ENCODE data around the gene PADI2. TPM values are rescaled to one million over a fixed set of nuclear protein-coding genes. Genes with fewer than 3 reads are reported as not detected.

Gene PADI2
- total RNA-seq, 2 experiments from 2014 or later: not detected

DNA sequence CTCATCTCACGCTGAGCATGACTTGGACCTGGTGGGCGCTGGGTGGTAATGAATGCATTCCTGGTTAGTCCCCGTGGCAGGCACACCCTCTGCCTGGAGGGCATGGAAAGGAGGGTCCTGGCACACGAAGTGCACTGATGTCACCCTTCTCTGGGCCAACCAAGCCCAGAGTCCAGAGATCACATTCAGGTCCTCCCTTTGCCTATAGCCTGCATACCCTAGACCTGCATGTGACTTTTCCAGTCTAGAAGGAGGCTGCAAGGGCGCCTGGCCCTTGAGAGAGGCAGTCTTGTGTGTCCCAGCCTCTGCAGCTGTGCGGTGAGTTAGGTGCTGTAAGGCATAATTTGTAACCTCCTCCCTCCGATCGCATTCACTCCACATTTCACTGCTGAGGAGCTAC lies 22.1 kb downstream of the PADI2 start:
- POLR2A ChIA-PET: no interaction called here
- CTCF ChIA-PET: no interaction called here

- CTCF ChIA-PET: no interaction called here
- POLR2A ChIA-PET: no interaction called here
Observed at GRCh38 chr1:17096584-17096983, 22.7 kb downstream of the PADI2 start.

DNA sequence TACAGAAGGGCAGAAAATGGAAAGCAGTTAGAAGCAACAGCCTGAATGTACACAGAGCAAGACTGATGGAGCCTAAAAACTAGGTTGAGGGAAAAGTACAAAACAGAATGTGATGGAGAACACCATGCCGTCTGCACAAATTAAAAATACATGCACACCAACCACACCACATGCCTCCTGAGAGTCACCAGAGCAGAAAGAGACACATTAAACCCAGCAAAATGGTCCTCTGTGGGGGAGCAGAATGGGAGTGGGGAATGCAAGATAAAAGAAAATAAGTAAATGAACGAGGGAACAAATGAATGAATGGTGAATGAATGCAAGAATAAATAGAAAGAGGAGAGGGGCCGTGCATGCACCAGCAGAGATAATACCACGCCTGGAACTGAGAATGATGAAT lies 24.1 kb downstream of the PADI2 start:
- ChIA-PET POLR2A (no interaction called here), CTCF (no interaction called here)

GRCh38 chr1:17094664-17095063 lies 24.6 kb downstream of the PADI2 start:
- CTCF ChIA-PET: no interaction called here

GRCh38 chr1:17093822-17094393 lies 25.3 kb downstream of the PADI2 start:
- POLR2A ChIA-PET: no interaction called here
- CTCF ChIA-PET: no interaction called here

More at GRCh38 chr1:17094664-17095063, 24.6 kb downstream of the PADI2 start:
- POLR2A ChIA-PET: no interaction called here

GRCh38 chr1:17091252-17091651 lies 28.0 kb downstream of the PADI2 start:
- ChIA-PET CTCF (no interaction called here), POLR2A (no interaction called here)

DNA sequence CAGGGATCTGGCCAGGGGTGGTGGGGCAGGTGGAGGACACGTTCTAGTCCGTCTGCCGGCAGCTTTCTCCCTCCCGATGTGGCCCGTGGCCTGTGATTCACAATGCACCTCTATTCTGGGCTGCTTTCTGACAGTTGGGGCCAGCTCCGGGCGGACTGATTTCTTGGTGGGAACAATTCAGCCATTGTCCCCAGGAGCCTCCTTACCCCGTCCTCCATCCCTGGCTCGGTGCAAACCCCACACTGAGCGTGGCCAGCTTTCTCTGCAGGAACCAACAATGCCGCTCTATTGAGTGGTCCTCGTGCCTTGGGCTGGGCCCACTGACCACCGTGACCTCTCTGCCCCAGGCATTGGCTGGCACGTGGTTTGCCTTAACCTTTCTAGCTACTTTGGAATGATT lies 29.7 kb downstream of the PADI2 start:
- POLR2A ChIA-PET: no interaction called here
- CTCF ChIA-PET: interaction anchor here (0.5 kb wide), 1 partner anchor 1473 kb away, joined by 3 read pairs; no protein-coding TSS in a partner anchor

DNA sequence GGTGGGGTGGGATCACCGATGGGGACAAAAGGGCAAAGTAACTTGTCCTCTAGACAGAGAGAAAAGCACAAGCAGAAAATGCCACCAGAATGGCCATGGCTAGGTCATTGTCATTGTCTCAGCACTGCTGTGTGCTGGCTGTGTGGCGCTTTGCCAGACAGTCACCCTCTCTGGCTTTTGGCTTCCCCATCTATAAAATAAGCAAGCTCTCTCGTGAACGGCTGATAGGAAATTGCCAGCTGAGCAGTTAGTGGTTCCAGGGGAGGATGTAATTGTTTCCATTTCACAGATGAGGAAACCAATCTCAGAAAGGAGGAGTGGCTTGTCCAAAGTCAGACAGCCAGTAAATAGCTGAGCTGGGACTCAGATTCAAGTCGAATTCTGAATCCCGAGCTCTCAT lies 32.5 kb downstream of the PADI2 start:
- CTCF ChIA-PET: no interaction called here

DNA sequence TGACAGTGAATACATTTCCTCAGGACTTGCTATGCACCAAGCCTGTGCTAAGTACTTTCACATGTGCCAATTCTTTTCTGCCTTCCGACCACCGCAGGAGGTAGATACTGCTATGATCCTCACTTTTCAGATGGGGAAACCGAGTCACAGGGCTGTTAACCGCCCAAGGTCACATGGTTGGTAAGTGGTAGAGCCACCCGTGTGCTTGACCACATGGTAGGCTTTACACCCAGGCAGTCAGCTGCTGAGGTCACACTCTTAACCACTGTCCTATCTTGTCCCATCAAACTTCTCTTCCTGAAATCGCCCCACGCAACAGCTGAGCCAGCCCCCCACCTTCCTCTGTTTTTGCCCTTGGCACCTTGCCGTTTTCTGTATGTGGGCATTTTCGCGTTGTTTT lies 34.5 kb downstream of the PADI2 start:
- ChIA-PET POLR2A (no interaction called here), CTCF (no interaction called here)

More for the DNA sequence above, 32.5 kb downstream of the PADI2 start:
- POLR2A ChIA-PET: no interaction called here

DNA sequence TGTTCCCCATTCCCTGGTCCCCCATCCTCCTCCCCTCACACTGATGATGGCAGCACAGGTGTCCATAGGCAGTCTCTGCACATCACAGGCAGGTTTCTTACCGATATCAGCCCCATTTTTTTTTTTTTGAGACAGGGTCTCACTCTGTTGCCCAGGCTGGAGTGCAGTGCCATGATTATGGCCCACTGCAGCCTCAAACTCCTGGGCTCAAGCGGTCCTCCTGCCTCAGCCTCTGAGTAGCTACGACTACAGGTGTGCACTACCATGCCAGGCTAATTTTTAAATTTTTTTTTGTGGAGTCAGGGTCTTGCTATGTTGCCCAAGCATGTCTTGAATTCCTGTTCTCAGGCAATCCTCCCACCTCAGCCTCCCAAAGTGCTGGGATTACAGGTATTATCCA lies 36.5 kb downstream of the PADI2 start:
- CTCF ChIA-PET: no interaction called here
- POLR2A ChIA-PET: no interaction called here

- ChIA-PET CTCF (no interaction called here), POLR2A (no interaction called here)
Observed at GRCh38 chr1:17081439-17081838, 37.8 kb downstream of the PADI2 start.

GRCh38 chr1:17080880-17081279 lies 38.4 kb downstream of the PADI2 start:
- ChIA-PET CTCF (no interaction called here), POLR2A (no interaction called here)

GRCh38 chr1:17080085-17080759 lies 39.0 kb downstream of the PADI2 start:
- CTCF ChIA-PET: no interaction called here
- POLR2A ChIA-PET: no interaction called here

DNA sequence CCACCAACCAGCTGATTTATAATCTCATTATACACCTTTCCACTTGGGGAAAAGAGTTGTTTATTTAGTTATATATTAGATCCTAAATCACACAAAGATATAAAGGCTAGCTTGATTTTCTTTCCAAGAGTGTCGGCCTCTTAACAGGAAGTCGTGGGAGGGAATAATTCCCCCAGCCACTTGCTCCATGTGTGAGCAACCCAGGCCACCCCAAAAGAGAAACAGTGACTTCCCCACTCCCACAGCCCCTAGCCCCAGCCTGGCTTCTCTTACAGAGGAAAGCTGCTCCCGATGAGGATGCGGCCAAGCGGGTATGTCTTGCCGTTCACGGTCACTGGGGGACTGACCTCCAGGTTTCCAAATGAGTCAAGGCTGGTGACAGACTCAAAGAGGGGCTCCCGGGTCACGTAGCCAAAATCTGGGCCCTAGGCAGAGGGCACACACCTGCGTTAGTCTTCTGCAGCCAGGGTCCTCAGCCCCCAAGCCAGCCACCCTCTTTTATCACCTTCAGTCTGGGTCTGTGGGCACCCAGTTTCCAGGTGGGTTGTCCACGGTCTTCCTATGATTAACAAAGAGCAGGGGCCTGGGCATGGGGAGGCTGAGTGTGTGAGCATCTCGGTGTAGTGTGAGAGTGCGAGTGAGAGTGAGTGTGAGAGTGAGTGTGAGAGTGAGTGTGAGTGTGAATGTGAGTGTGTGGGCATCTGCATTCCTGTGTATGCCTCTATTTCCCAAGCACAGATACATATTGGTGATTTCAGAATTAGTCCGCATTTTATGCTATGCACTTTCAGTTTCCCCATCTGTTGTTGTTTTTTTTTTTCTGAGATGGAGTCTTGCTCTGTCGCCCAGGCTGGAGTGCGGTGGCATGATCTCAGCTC lies 40.0 kb downstream of the PADI2 start:
- ChIA-PET POLR2A (no interaction called here), CTCF (no interaction called here)

GRCh38 chr1:17075470-17076255 lies 43.6 kb downstream of the PADI2 start:
- POLR2A ChIA-PET: no interaction called here
- CTCF ChIA-PET: no interaction called here

DNA sequence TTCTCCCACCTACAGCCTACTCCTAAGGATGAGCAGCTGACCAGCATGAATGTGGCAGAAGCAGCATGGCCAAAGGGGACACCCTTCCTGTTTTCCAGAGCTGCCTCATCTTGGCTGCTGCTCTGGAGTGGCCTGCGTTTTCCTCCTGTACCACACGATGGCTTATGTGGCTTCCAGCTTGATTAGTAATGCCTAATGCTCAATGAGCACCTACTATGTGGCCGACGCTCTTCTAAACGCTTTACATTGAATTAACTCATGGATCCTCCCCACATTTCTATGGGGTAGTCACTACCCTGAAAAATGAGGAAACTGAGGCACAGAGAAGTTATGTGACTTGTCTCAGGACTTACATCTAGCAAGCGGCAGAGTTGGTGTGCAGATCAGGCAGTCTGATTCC lies 47.5 kb downstream of the PADI2 start:
- CTCF ChIA-PET: no interaction called here
- POLR2A ChIA-PET: no interaction called here

- ChIA-PET POLR2A (interaction anchor here (0.5 kb wide), 1 partner anchor 205 kb away, joined by 8 read pairs; no protein-coding TSS in a partner anchor), CTCF (no interaction called here)
Observed at GRCh38 chr1:17070163-17070525, 49.1 kb downstream of the PADI2 start.

- CTCF ChIA-PET: no interaction called here
- POLR2A ChIA-PET: no interaction called here
Observed at GRCh38 chr1:17069452-17070162, 49.6 kb downstream of the PADI2 start.

GRCh38 chr1:17068789-17069188 lies 50.5 kb downstream of the PADI2 start:
- ChIA-PET CTCF (no interaction called here), POLR2A (no interaction called here)
